ENCODE measurements around the gene IL5. TPM values are rescaled to one million over a fixed set of nuclear protein-coding genes. Genes with fewer than 3 reads are reported as not detected.

IL5 gene
- total and polyA plus RNA-seq, 4 donors: not detected

DNA sequence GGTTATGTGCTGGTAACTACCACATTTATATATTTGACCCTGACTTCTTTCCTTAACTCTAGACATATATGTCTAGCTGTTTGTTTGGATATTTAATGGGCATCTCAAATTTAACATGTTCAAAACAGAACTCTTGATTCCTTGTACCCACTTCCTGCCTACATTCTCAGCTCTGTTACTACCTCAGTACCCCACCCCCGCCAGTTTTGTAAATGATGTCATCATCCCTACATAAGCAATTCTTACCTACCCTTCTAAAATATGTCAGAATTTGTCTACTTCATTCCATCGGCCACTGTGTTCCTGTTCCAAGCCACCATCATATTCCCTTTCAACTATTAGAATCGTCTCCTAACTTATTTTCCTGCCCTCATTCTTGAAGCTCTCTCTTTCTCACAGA, 18.3 kb upstream of the IL5 start:
- Histone ChIP-seq H3K4me1 (ENCODE audit: control insufficient read depth in 4 of 4, insufficient read depth in 4 of 4, low read length in 3 of 4) (peaks cover 5 to 15% (median 11%) of the 10 kb centered on the region in 4 donors), H3K27me3 (ENCODE audit: control insufficient read depth in 4 of 4, insufficient read depth in 4 of 4, low read length in 3 of 4) (no peaks in the 10 kb centered on the region), H3K9me3 (ENCODE audit: control insufficient read depth in 4 of 4, low read length in 3 of 4) (no peaks in the 10 kb centered on the region), H3K4me3 (ENCODE audit: low read depth in 1 of 3, low read length in 3 of 3) (no peak overlapping the region), H3K36me3 (ENCODE audit: control insufficient read depth in 4 of 4, insufficient read depth in 3 of 4, low read depth in 1 of 4, low read length in 3 of 4) (peaks cover 6 to 16% (median 14%) of the 10 kb centered on the region in 4 donors), H3K27ac (ENCODE audit: low read depth in 1 of 2, low read length in 2 of 2) (no peak overlapping the region), H3K9ac (ENCODE audit: low read depth in 1 of 2, low read length in 2 of 2) (no peak overlapping the region)
- DNase-seq (ENCODE audit: low spot score): no peak
- 95% methylated on average over 3 of the region's 3 CpGs for WGBS
- TF ChIP-seq, protein P1, sequence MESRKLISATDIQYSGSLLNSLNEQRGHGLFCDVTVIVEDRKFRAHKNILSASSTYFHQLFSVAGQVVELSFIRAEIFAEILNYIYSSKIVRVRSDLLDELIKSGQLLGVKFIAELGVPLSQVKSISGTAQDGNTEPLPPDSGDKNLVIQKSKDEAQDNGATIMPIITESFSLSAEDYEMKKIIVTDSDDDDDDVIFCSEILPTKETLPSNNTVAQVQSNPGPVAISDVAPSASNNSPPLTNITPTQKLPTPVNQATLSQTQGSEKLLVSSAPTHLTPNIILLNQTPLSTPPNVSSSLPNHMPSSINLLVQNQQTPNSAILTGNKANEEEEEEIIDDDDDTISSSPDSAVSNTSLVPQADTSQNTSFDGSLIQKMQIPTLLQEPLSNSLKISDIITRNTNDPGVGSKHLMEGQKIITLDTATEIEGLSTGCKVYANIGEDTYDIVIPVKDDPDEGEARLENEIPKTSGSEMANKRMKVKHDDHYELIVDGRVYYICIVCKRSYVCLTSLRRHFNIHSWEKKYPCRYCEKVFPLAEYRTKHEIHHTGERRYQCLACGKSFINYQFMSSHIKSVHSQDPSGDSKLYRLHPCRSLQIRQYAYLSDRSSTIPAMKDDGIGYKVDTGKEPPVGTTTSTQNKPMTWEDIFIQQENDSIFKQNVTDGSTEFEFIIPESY (IDR thresholded peaks at IDR 0.05): no peak
- no peak for TF ChIP-seq EGR1 (IDR thresholded peaks at IDR 0.05; ENCODE audit: low read depth in 2 of 2)
- no peak for TF ChIP-seq TAF1 (conservative IDR thresholded peaks at IDR 0.05)
- TF ChIP-seq SP1 (IDR thresholded peaks at IDR 0.05): no peak
- TF ChIP-seq, protein P2, sequence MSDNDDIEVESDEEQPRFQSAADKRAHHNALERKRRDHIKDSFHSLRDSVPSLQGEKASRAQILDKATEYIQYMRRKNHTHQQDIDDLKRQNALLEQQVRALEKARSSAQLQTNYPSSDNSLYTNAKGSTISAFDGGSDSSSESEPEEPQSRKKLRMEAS (IDR thresholded peaks at IDR 0.05): no peak
- no peak for TF ChIP-seq HNF4G (IDR thresholded peaks at IDR 0.05)
- TF ChIP-seq NR2F2 (IDR thresholded peaks at IDR 0.05): no peak
- TF ChIP-seq GABPA (IDR thresholded peaks at IDR 0.05 in 1 of 2, conservative IDR thresholded peaks at IDR 0.05 in 1 of 2): no peak
- TF ChIP-seq FOXA2 (IDR thresholded peaks at IDR 0.05): no peak
- no peak for TF ChIP-seq YY1 (IDR thresholded peaks at IDR 0.05)
- no peak for TF ChIP-seq JUND (IDR thresholded peaks at IDR 0.05)
- TF ChIP-seq RXRA (IDR thresholded peaks at IDR 0.05): no peak
- TF ChIP-seq, protein P3, sequence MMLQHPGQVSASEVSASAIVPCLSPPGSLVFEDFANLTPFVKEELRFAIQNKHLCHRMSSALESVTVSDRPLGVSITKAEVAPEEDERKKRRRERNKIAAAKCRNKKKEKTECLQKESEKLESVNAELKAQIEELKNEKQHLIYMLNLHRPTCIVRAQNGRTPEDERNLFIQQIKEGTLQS (IDR thresholded peaks at IDR 0.05): no peak
- TF ChIP-seq RAD21 (IDR thresholded peaks at IDR 0.05): no peak
- TF ChIP-seq, protein P4, sequence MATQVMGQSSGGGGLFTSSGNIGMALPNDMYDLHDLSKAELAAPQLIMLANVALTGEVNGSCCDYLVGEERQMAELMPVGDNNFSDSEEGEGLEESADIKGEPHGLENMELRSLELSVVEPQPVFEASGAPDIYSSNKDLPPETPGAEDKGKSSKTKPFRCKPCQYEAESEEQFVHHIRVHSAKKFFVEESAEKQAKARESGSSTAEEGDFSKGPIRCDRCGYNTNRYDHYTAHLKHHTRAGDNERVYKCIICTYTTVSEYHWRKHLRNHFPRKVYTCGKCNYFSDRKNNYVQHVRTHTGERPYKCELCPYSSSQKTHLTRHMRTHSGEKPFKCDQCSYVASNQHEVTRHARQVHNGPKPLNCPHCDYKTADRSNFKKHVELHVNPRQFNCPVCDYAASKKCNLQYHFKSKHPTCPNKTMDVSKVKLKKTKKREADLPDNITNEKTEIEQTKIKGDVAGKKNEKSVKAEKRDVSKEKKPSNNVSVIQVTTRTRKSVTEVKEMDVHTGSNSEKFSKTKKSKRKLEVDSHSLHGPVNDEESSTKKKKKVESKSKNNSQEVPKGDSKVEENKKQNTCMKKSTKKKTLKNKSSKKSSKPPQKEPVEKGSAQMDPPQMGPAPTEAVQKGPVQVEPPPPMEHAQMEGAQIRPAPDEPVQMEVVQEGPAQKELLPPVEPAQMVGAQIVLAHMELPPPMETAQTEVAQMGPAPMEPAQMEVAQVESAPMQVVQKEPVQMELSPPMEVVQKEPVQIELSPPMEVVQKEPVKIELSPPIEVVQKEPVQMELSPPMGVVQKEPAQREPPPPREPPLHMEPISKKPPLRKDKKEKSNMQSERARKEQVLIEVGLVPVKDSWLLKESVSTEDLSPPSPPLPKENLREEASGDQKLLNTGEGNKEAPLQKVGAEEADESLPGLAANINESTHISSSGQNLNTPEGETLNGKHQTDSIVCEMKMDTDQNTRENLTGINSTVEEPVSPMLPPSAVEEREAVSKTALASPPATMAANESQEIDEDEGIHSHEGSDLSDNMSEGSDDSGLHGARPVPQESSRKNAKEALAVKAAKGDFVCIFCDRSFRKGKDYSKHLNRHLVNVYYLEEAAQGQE (IDR thresholded peaks at IDR 0.05): no peak
- no peak for TF ChIP-seq HNF4A (conservative IDR thresholded peaks at IDR 0.05)

DNA sequence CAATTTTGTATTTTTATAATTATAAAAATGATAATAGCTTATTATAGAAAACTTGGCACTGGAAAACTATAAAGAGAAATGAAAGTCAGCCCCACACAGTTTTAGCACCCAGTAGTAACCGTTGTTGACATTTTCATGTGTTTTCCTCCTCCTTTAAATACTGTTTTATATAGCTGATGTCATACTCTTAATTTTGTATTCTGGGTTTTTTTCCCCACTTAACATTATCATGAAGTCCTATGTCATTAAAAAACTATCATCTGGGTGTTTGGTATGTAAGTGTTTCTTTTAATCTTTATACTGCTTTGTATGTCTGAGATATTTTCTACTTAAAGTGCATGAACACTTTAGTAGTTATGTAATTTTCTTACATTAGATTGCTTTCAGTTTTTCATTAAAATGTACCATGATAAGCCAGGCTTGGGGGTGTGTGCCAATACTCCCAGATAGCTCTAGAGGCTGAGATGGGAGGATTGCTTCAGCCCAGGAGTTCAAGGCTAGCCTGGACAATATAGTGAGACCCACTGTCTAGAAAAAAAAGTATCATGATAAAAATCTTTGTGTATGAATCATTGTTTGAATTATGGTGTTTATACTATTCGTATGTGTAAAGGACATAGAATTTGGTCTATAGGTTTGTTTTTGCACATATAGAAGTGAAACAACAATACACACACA, 16.2 kb upstream of the IL5 start:
- Histone ChIP-seq H3K36me3 (ENCODE audit: control insufficient read depth in 4 of 4, insufficient read depth in 3 of 4, low read depth in 1 of 4, low read length in 3 of 4) (peaks cover 2 to 9% (median 6%) of the 10 kb centered on the region in 4 donors), H3K4me1 (ENCODE audit: control insufficient read depth in 4 of 4, insufficient read depth in 4 of 4, low read length in 3 of 4) (peaks cover 3 to 19% (median 13%) of the 10 kb centered on the region in 4 donors), H3K9ac (ENCODE audit: low read depth in 1 of 2, low read length in 2 of 2) (no peak overlapping the region), H3K27ac (ENCODE audit: low read depth in 1 of 2, low read length in 2 of 2) (no peak overlapping the region), H3K27me3 (ENCODE audit: control insufficient read depth in 4 of 4, insufficient read depth in 4 of 4, low read length in 3 of 4) (no peaks in the 10 kb centered on the region), H3K9me3 (ENCODE audit: control insufficient read depth in 4 of 4, low read length in 3 of 4) (no peaks in the 10 kb centered on the region), H3K4me3 (ENCODE audit: low read depth in 1 of 3, low read length in 3 of 3) (no peak overlapping the region)
- TF ChIP-seq, protein P2 (IDR thresholded peaks at IDR 0.05): no peak
- TF ChIP-seq, protein P3 (IDR thresholded peaks at IDR 0.05): no peak
- no peak for TF ChIP-seq RAD21 (IDR thresholded peaks at IDR 0.05)
- TF ChIP-seq YY1 (IDR thresholded peaks at IDR 0.05): no peak
- TF ChIP-seq NR2F2 (IDR thresholded peaks at IDR 0.05): no peak
- no peak for TF ChIP-seq FOXA2 (IDR thresholded peaks at IDR 0.05)
- TF ChIP-seq, protein P4 (IDR thresholded peaks at IDR 0.05): no peak
- no peak for TF ChIP-seq HNF4A (conservative IDR thresholded peaks at IDR 0.05)
- TF ChIP-seq, protein P1 (IDR thresholded peaks at IDR 0.05): no peak
- TF ChIP-seq FOXA1 (IDR thresholded peaks at IDR 0.05): no peak
- TF ChIP-seq RXRA (IDR thresholded peaks at IDR 0.05): no peak
- no peak for TF ChIP-seq TAF1 (conservative IDR thresholded peaks at IDR 0.05)
- no peak for TF ChIP-seq EGR1 (IDR thresholded peaks at IDR 0.05; ENCODE audit: low read depth in 2 of 2)
- DNase-seq (ENCODE audit: low spot score): no peak
- WGBS: 89% methylated on average over 2 of the region's 2 CpGs
